ENCODE measurements around the gene ADGRD1.

ADGRD1 gene

GRCh38 chr12:130984183-130985058 lies 30.7 kb downstream of the ADGRD1 start:
- Histone ChIP-seq H3K27ac (ENCODE audit: low read length) (no peak overlapping the region), H3K4me2 (ENCODE audit: insufficient read depth, low read length) (no peak overlapping the region), H3K27me3 (ENCODE audit: insufficient read depth, low read length, poor library complexity) (peaks cover 6% of the 10 kb centered on the region), H4K20me1 (ENCODE audit: insufficient read depth, low read length) (no peaks in the 10 kb centered on the region), H3K9ac (ENCODE audit: low read depth, low read length) (no peak overlapping the region), H2AFZ (ENCODE audit: low read depth, low read length) (no peak overlapping the region), H3K9me3 (ENCODE audit: insufficient read depth, low read length, severe bottlenecking) (no peaks in the 10 kb centered on the region), H3K4me1 (ENCODE audit: insufficient read depth, low read length) (no peaks in the 10 kb centered on the region), H3K36me3 (ENCODE audit: insufficient read depth, low read length) (no peaks in the 10 kb centered on the region), H3K4me3 (ENCODE audit: low read depth in 1 of 2, low read length in 2 of 2) (no peak overlapping the region), H3K79me2 (ENCODE audit: insufficient read depth, low read length) (no peaks in the 10 kb centered on the region)
- TF ChIP-seq EZH2 (IDR thresholded peaks at IDR 0.05; ENCODE audit: borderline replicate concordance, low read depth, low read length, severe bottlenecking) (no peak), CTCF (IDR thresholded peaks at IDR 0.05; ENCODE audit: borderline replicate concordance, extremely low read depth, low read length, poor library complexity, severe bottlenecking) (no peak)
- no peak for DNase-seq
- no peak for ATAC-seq (ENCODE audit: insufficient read depth, low read depth)

GRCh38 chr12:130987151-130987931 lies 33.6 kb downstream of the ADGRD1 start:
- H3K4me2 ChIP-seq (ENCODE audit: insufficient read depth, low read length), result no peak overlapping the region
- no peaks in the 10 kb centered on the region for H4K20me1 ChIP-seq (ENCODE audit: insufficient read depth, low read length)
- ATAC-seq (ENCODE audit: insufficient read depth, low read depth), result no peak
- no peak overlapping the region for H2AFZ ChIP-seq (ENCODE audit: low read depth, low read length)
- no peak overlapping the region for H3K9ac ChIP-seq (ENCODE audit: low read depth, low read length)
- TF ChIP-seq EZH2 (IDR thresholded peaks at IDR 0.05; ENCODE audit: borderline replicate concordance, low read depth, low read length, severe bottlenecking) (no peak), CTCF (IDR thresholded peaks at IDR 0.05; ENCODE audit: borderline replicate concordance, extremely low read depth, low read length, poor library complexity, severe bottlenecking) (no peak)
- H3K4me3 ChIP-seq (ENCODE audit: low read depth in 1 of 2, low read length in 2 of 2), result no peak overlapping the region
- peaks cover 6% of the 10 kb centered on the region for H3K27me3 ChIP-seq (ENCODE audit: insufficient read depth, low read length, poor library complexity)
- H3K79me2 ChIP-seq (ENCODE audit: insufficient read depth, low read length), result no peaks in the 10 kb centered on the region
- H3K36me3 ChIP-seq (ENCODE audit: insufficient read depth, low read length), result no peaks in the 10 kb centered on the region
- no peaks in the 10 kb centered on the region for H3K4me1 ChIP-seq (ENCODE audit: insufficient read depth, low read length)
- no peak for DNase-seq
- H3K9me3 ChIP-seq (ENCODE audit: insufficient read depth, low read length, severe bottlenecking), result no peaks in the 10 kb centered on the region
- no peak overlapping the region for H3K27ac ChIP-seq (ENCODE audit: low read length)

- Histone ChIP-seq H4K20me1 (ENCODE audit: insufficient read depth, low read length) (no peaks in the 10 kb centered on the region), H3K27ac (ENCODE audit: low read length) (no peak overlapping the region), H2AFZ (ENCODE audit: low read depth, low read length) (no peak overlapping the region), H3K4me1 (ENCODE audit: insufficient read depth, low read length) (no peaks in the 10 kb centered on the region), H3K79me2 (ENCODE audit: insufficient read depth, low read length) (no peaks in the 10 kb centered on the region), H3K4me3 (ENCODE audit: low read depth in 1 of 2, low read length in 2 of 2) (no peak overlapping the region), H3K27me3 (ENCODE audit: insufficient read depth, low read length, poor library complexity) (peaks cover 9% of the 10 kb centered on the region), H3K9ac (ENCODE audit: low read depth, low read length) (no peak overlapping the region), H3K36me3 (ENCODE audit: insufficient read depth, low read length) (no peaks in the 10 kb centered on the region), H3K4me2 (ENCODE audit: insufficient read depth, low read length) (no peak overlapping the region), H3K9me3 (ENCODE audit: insufficient read depth, low read length, severe bottlenecking) (no peaks in the 10 kb centered on the region)
- ATAC-seq (ENCODE audit: insufficient read depth, low read depth) (no peak), DNase-seq (no peak)
- TF ChIP-seq CTCF (IDR thresholded peaks at IDR 0.05; ENCODE audit: borderline replicate concordance, extremely low read depth, low read length, poor library complexity, severe bottlenecking) (no peak), EZH2 (IDR thresholded peaks at IDR 0.05; ENCODE audit: borderline replicate concordance, low read depth, low read length, severe bottlenecking) (no peak)
Observed at GRCh38 chr12:130988261-130988660, 34.6 kb downstream of the ADGRD1 start.

Measured in DND-41 (cell line).